HG03558 (cell line): ENCODE measurements around the gene CLCC1.
"Not testable (repeated sequence)": the region's sequence is repeated elsewhere in the genome, so short reads cannot be mapped to it uniquely, and the experiment has no call there.

Experiments used
- ATAC-seq: cut with Tn5 transposase; IDR thresholded peaks from one replicate; pipeline ENCODE4 v1.9.1; 2021; ENCODE audit warnings: moderate number of reproducible peaks; ENCODE audit not compliant: unreplicated experiment; ENCODE audit errors: extremely low read depth

The CLCC1 gene

DNA sequence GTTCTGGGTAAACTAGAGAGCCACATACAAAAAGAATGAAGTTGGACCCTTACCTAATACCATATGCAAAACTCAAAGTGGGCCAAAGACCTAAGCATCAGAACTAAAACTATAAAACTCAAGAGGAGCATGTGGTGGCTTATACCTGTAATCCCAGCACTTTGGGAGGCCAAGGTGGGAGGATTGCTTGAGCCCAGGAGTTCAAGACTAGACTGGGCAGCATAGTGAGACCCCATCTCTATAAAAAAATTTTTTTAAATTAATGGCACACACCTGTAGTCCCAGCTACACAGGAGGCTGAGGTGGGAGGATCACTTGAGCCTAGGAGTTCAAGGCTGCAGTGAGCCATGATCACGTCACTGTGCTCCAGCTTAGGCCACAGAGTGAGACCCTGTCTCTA, 35.7 kb downstream of the CLCC1 start:
- not testable (repeated sequence) for ATAC-seq

DNA sequence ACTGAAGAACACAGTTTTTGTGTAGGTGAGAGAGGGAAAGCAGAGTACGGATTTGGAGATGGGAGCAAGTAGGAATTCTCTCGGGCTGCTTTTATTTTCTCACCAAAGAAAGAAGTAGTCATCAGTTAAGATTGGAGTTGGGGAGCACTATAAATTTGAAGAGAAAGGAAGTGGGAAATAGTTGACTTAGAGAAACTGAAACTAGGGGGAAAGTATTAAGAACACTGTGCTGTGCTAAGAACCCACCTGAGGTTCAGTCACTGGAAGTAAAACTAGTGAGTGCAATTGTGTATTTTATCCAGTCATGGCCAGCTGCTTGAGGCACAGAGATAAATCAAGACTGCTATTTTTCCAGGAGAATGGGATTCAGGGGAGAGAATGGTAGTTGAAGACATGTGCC, 37.4 kb downstream of the CLCC1 start:
- ATAC-seq = no peak

DNA sequence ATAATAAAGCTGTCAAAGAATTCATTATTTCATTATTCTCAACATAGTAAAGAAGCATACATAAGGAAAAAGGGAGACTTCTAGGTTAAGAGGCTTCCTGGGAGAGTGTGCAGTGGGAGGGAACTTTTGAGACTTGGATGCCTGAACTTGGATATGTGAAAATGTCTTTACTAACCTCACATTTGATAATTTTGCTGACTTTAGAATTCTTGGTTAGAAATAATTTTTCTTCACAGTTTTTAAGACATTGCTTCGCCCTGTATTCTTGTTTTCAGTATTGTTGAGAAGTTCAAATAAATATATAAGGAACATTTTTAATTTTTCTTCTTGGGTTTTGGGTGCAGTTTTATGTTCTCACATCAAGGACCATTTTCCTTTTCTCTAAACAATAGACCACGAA, 46.5 kb downstream of the CLCC1 start:
- ATAC-seq = no peak
